HEK293 (cell line): ENCODE measurements around the gene DNAI1.

Experiments used
- KLF1 ChIP-seq: fragments of 450-650 bp; formaldehyde crosslinking; IDR thresholded peaks from 2 replicates; pipeline ENCODE4 v1.5.1; 2016; ENCODE audit warnings: missing biosample characterization, missing genetic modification characterization
- YY1 ChIP-seq: fragments of 450-650 bp; formaldehyde crosslinking; IDR thresholded peaks from 2 replicates; pipeline ENCODE4 v1.5.1; 2018; ENCODE audit warnings: missing biosample characterization, missing genetic modification characterization
- YY2 ChIP-seq: fragments of 450-650 bp; formaldehyde crosslinking; IDR thresholded peaks from 2 replicates; pipeline ENCODE4 v1.5.1; 2016; ENCODE audit warnings: missing biosample characterization, missing genetic modification characterization
- ZBTB7A ChIP-seq: fragments of 450-650 bp; formaldehyde crosslinking; IDR thresholded peaks from 2 replicates; pipeline ENCODE4 v1.5.1; 2016; ENCODE audit warnings: low read depth, missing biosample characterization, missing genetic modification characterization
- ZFP3 ChIP-seq: fragments of 450-650 bp; formaldehyde crosslinking; IDR thresholded peaks from 2 replicates; pipeline ENCODE4 v1.5.1; 2016; ENCODE audit warnings: low read depth, missing biosample characterization, missing genetic modification characterization
- ZNF121 ChIP-seq: fragments of 450-650 bp; formaldehyde crosslinking; IDR thresholded peaks from 2 replicates; pipeline ENCODE4 v1.5.1; 2016; ENCODE audit warnings: missing biosample characterization, missing genetic modification characterization
- ZNF223 ChIP-seq: fragments of 450-650 bp; formaldehyde crosslinking; IDR thresholded peaks from 2 replicates; pipeline ENCODE4 v1.5.1; 2016; ENCODE audit warnings: missing biosample characterization, missing genetic modification characterization
- ZNF292 ChIP-seq: fragments of 450-650 bp; formaldehyde crosslinking; IDR thresholded peaks from 2 replicates; pipeline ENCODE4 v1.5.1; 2016; ENCODE audit warnings: low read depth, missing biosample characterization, missing genetic modification characterization, borderline replicate concordance
- ZNF366 ChIP-seq: fragments of 450-650 bp; formaldehyde crosslinking; conservative IDR thresholded peaks from 2 replicates; pipeline ENCODE4 v1.5.1; 2016; ENCODE audit warnings: missing biosample characterization, missing genetic modification characterization
- ZNF501 ChIP-seq: fragments of 450-650 bp; formaldehyde crosslinking; IDR thresholded peaks from 2 replicates; pipeline ENCODE4 v1.5.1; 2016; ENCODE audit warnings: missing biosample characterization, missing genetic modification characterization
- TF ChIP-seq, protein P1 (sequence below): fragments of 450-650 bp; formaldehyde crosslinking; IDR thresholded peaks from 2 replicates; pipeline ENCODE4 v1.5.1; 2016; ENCODE audit warnings: missing biosample characterization, missing genetic modification characterization
- TF ChIP-seq, protein P2 (sequence below): fragments of 450-650 bp; formaldehyde crosslinking; IDR thresholded peaks from 2 replicates; pipeline ENCODE4 v1.5.1; 2016; ENCODE audit warnings: missing biosample characterization, missing genetic modification characterization

DNA sequence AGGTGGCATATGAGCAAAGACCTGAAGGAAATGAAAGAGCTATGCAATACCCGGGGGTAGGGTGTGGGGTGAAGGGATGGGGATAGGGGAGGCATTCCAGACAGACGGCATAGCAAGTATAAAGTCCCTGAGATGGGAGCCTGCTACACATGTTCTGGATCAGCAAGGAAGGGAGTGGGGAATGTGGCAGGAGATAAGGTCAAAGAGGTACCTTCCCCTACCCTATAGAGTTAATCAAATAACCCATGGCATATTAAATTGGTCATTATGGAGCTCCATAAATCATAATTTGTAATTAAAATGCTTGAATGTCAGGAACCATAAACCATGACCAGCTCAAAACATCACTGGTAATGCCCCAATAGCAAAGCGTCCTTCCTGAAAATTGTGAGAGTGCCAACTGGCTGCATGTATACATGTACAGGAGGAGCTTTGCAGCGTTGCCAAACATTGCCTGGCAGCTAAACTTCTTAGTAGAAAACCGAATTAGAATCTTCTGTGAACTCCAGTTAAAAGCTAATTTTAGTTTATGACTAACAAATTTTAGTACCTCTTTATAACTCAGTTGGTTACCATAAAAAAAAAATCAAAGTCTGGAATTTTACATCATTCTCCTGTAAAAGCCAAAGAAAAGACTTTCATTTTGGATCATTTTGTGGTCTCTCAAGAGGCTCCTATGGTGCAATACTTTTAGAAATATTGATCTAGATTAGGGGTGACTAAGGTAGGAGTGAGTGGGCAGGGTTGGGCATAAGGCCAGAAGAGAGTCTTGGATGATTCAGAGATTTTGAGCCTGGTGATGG lies 4.7 kb downstream of the DNAI1 start:
- TF ChIP-seq, protein P1, sequence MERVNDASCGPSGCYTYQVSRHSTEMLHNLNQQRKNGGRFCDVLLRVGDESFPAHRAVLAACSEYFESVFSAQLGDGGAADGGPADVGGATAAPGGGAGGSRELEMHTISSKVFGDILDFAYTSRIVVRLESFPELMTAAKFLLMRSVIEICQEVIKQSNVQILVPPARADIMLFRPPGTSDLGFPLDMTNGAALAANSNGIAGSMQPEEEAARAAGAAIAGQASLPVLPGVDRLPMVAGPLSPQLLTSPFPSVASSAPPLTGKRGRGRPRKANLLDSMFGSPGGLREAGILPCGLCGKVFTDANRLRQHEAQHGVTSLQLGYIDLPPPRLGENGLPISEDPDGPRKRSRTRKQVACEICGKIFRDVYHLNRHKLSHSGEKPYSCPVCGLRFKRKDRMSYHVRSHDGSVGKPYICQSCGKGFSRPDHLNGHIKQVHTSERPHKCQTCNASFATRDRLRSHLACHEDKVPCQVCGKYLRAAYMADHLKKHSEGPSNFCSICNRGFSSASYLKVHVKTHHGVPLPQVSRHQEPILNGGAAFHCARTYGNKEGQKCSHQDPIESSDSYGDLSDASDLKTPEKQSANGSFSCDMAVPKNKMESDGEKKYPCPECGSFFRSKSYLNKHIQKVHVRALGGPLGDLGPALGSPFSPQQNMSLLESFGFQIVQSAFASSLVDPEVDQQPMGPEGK (tag by site-specific recombination) = no peak
- TF ChIP-seq, protein P2, sequence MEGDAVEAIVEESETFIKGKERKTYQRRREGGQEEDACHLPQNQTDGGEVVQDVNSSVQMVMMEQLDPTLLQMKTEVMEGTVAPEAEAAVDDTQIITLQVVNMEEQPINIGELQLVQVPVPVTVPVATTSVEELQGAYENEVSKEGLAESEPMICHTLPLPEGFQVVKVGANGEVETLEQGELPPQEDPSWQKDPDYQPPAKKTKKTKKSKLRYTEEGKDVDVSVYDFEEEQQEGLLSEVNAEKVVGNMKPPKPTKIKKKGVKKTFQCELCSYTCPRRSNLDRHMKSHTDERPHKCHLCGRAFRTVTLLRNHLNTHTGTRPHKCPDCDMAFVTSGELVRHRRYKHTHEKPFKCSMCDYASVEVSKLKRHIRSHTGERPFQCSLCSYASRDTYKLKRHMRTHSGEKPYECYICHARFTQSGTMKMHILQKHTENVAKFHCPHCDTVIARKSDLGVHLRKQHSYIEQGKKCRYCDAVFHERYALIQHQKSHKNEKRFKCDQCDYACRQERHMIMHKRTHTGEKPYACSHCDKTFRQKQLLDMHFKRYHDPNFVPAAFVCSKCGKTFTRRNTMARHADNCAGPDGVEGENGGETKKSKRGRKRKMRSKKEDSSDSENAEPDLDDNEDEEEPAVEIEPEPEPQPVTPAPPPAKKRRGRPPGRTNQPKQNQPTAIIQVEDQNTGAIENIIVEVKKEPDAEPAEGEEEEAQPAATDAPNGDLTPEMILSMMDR (tag by site-specific recombination) = no peak
- TF ChIP-seq YY2 = no peak
- TF ChIP-seq ZBTB7A (tag by site-specific recombination) = no peak
- TF ChIP-seq ZNF501 (tag by site-specific recombination) = no peak
- TF ChIP-seq ZNF223 (tag by site-specific recombination) = no peak
- peak; percentile 44 for TF ChIP-seq ZNF366 (tag by site-specific recombination)
- TF ChIP-seq ZNF121 (tag by site-specific recombination) = no peak
- no peak for TF ChIP-seq YY1 (tag by site-specific recombination)
- no peak for TF ChIP-seq ZFP3 (tag by site-specific recombination)
- TF ChIP-seq ZNF292 (tag by site-specific recombination) = no peak
- no peak for TF ChIP-seq KLF1 (tag by site-specific recombination)
